Type B pancreatic cell (in vitro differentiated cells): ENCODE results near the gene ASCC2. TPM values are rescaled to one million over a fixed set of nuclear protein-coding genes. Genes with fewer than 3 reads are reported as not detected.

Source experiments
- DNase-seq: peaks from one replicate; pipeline ENCODE4 v3.0.0; 2021; ENCODE audit warnings: mixed read lengths; ENCODE audit not compliant: unreplicated experiment; ENCODE audit errors: extremely low spot score
- H3K27ac Mint-ChIP-seq: 2 replicates; pipeline ENCODE4 v1.8.0; 2021; ENCODE audit warnings: mild to moderate bottlenecking, mixed read lengths
- H3K27me3 Mint-ChIP-seq: 2 replicates; pipeline ENCODE4 v1.8.0; 2021; ENCODE audit warnings: mixed read lengths
- H3K36me3 Mint-ChIP-seq: 2 replicates; pipeline ENCODE4 v1.8.0; 2021; ENCODE audit warnings: mixed read lengths
- H3K4me1 Mint-ChIP-seq: one replicate; pipeline ENCODE4 v1.8.0; 2021; ENCODE audit warnings: mixed read lengths; ENCODE audit not compliant: unreplicated experiment
- H3K4me3 Mint-ChIP-seq: 2 replicates; pipeline ENCODE4 v1.8.0; 2021; ENCODE audit warnings: mild to moderate bottlenecking, mixed read lengths
- H3K9me3 Mint-ChIP-seq: 2 replicates; pipeline ENCODE4 v1.8.0; 2021; ENCODE audit warnings: mixed read lengths
- total RNA-seq: library from RNA; stranded (reverse); gene quantifications from 2 replicates; pipeline ENCODE4 v1.2.1, GENCODE V29; 2021; ENCODE audit warnings: low replicate concordance
- TF ChIP-seq, protein P1 (sequence below): fragments of 200-600 bp; sonication (generic); conservative IDR thresholded peaks from 2 replicates; pipeline ENCODE4 v1.5.0; 2021; ENCODE audit warnings: antibody characterized with exemption, mild to moderate bottlenecking

ASCC2 gene
- total RNA-seq, 1 donor from 2014 or later = 47.6 TPM

DNA sequence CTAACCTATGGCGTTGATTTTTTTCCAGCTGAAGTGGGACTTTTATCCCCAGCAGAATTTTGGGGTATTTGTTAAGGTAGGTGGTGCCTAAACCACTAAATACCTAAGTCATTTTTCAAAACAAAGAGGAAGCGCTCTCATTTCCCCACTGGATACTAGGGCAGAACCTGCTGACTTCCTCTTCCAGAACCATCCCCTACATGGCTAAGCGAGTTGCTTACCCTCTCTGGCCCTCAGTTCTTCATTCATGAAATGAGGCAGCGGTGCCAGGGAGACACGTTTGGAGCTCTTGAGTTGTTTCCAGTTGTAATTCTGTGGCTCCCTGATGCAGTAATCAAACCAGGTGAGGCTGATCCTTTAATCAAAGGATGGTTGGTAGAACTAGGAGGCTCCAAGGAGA lies 34.9 kb upstream of the ASCC2 start:
- Mint-ChIP-seq H3K27ac (no peak overlapping the region), H3K27me3 (peaks cover 4% of the 10 kb centered on the region), H3K9me3 (no peaks in the 10 kb centered on the region), H3K4me1 (peaks cover 13% of the 10 kb centered on the region), H3K4me3 (no peak overlapping the region), H3K36me3 (no peaks in the 10 kb centered on the region)
- TF ChIP-seq, protein P1, sequence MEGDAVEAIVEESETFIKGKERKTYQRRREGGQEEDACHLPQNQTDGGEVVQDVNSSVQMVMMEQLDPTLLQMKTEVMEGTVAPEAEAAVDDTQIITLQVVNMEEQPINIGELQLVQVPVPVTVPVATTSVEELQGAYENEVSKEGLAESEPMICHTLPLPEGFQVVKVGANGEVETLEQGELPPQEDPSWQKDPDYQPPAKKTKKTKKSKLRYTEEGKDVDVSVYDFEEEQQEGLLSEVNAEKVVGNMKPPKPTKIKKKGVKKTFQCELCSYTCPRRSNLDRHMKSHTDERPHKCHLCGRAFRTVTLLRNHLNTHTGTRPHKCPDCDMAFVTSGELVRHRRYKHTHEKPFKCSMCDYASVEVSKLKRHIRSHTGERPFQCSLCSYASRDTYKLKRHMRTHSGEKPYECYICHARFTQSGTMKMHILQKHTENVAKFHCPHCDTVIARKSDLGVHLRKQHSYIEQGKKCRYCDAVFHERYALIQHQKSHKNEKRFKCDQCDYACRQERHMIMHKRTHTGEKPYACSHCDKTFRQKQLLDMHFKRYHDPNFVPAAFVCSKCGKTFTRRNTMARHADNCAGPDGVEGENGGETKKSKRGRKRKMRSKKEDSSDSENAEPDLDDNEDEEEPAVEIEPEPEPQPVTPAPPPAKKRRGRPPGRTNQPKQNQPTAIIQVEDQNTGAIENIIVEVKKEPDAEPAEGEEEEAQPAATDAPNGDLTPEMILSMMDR = no peak
- peak; percentile 29 for DNase-seq

DNA sequence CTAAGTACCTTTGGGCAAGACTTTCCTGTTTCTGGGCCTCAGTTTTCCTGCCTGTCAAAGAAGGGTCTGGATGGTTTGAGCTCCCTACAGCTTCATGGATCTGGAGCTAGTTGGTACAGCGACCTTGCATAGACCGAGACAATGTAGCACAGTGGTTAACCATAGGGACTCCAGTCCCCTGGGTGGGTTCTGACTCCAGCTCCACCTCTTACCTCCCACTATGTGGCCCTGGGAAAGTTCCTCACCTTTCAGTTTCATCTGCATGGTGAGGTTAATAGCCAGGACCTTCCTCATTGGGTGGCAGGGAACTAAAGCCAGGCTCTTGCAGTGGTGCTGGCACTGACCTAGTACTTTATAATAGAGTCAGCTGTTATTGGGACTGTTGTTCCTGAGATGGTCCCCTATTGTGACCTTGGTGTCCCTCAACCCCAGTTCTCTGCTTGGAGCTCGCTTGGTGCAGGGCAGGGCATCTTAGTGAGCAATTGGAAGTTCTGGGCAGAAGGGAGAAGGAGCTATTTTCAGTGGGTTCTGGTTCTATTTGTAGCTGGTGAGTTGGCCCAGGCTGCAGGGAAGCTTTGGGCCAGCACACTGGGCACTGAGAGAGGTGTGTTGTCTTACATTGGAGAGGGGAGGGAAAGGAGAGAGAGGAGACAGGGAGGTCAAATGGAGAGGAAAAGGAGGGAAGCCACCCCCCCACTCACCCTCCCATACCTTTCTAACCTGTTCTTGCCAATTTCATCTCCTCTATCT lies 34.2 kb upstream of the ASCC2 start:
- Mint-ChIP-seq H3K36me3 (no peaks in the 10 kb centered on the region), H3K4me1 (peaks cover 13% of the 10 kb centered on the region), H3K4me3 (peak overlapping the region; percentile 5), H3K27ac (peak overlapping the region; percentile 5), H3K9me3 (no peaks in the 10 kb centered on the region), H3K27me3 (peaks cover 4% of the 10 kb centered on the region)
- TF ChIP-seq, protein P1 = no peak
- peak; percentile 32 for DNase-seq

- Mint-ChIP-seq H3K27me3 (peaks cover 4% of the 10 kb centered on the region), H3K4me3 (peak overlapping the region; percentile 63), H3K4me1 (peaks cover 13% of the 10 kb centered on the region), H3K9me3 (no peaks in the 10 kb centered on the region), H3K27ac (peak overlapping the region; percentile 5), H3K36me3 (no peaks in the 10 kb centered on the region)
- DNase-seq = peak; percentile 60
- TF ChIP-seq, protein P1 = no peak
Observed at GRCh38 chr22:29871684-29872083, 33.6 kb upstream of the ASCC2 start.

DNA sequence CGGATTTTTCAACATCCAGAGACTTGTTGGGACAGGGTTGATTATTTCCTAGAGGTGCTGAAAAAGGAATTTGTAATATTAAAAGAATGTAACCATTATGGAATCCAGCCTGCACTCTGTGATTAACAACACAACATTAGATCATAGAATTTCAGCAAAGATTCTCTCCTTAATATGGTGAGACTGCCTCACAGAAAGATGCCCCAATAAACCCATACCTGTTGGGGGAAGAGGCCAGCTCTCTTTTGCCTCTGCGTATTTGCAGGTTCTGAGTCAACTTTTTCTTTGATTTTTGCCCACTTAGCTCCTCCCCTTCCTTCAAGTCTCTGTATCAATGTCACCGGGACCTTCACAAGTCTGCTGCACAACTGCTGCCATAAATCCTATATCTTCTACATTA lies 32.5 kb upstream of the ASCC2 start:
- no peaks in the 10 kb centered on the region for H3K36me3 Mint-ChIP-seq
- peaks cover 13% of the 10 kb centered on the region for H3K4me1 Mint-ChIP-seq
- H3K9me3 Mint-ChIP-seq = no peaks in the 10 kb centered on the region
- DNase-seq = no peak
- TF ChIP-seq, protein P1 = no peak
- H3K27me3 Mint-ChIP-seq = peaks cover 4% of the 10 kb centered on the region
- peak overlapping the region; percentile 16 for H3K27ac Mint-ChIP-seq
- no peak overlapping the region for H3K4me3 Mint-ChIP-seq

GRCh38 chr22:29867851-29868250 lies 29.8 kb upstream of the ASCC2 start:
- DNase-seq = no peak
- Mint-ChIP-seq H3K27ac (no peak overlapping the region), H3K4me3 (no peak overlapping the region), H3K4me1 (peaks cover 13% of the 10 kb centered on the region), H3K36me3 (no peaks in the 10 kb centered on the region), H3K9me3 (no peaks in the 10 kb centered on the region), H3K27me3 (no peaks in the 10 kb centered on the region)
- TF ChIP-seq, protein P1 = no peak
